ENCODE measurements around the gene IFNE.
A peak's percentile ranks its signal among the peaks of the same experiment; 100 is the strongest.

The IFNE gene

GRCh38 chr9:21482213-21482612, at the start of gene IFNE:
Gene IFNE, minus strand, starts transcription at chr9:21482313. Its CDS starts 619 bp downstream, at chr9:21481694.
- no peak for TF ChIP-seq CTCF (IDR thresholded peaks at IDR 0.05; ENCODE audit: control extremely low read depth, extremely low read depth, low read depth, missing control alignments)
- ChIA-PET POLR2A (no interaction called here), CTCF (no interaction called here)
- DNase-seq (ENCODE audit: extremely low spot score), result no peak

GRCh38 chr9:21528123-21528808, 46.2 kb upstream of the IFNE start:
- no peak for TF ChIP-seq CTCF (IDR thresholded peaks at IDR 0.05; ENCODE audit: control extremely low read depth, extremely low read depth, low read depth, missing control alignments)
- DNase-seq (ENCODE audit: extremely low spot score), result no peak
- CTCF ChIA-PET, result no interaction called here
- POLR2A ChIA-PET, result no interaction called here

- CTCF ChIA-PET, result interaction anchor here (0.9 to 1.3 kb wide), 2 partner anchors 15 to 27 kb away, joined by 3 read pairs; no protein-coding TSS in a partner anchor
- TF ChIP-seq CTCF (IDR thresholded peaks at IDR 0.05; ENCODE audit: control extremely low read depth, extremely low read depth, low read depth, missing control alignments), result peak; percentile 1
- peak; percentile 20 for DNase-seq (ENCODE audit: extremely low spot score)
- POLR2A ChIA-PET, result no interaction called here
Measured at GRCh38 chr9:21527579-21527978, 45.5 kb upstream of the IFNE start.

GRCh38 chr9:21525174-21525573, 43.1 kb upstream of the IFNE start:
- POLR2A ChIA-PET, result no interaction called here
- CTCF ChIA-PET, result no interaction called here
- TF ChIP-seq CTCF (IDR thresholded peaks at IDR 0.05; ENCODE audit: control extremely low read depth, extremely low read depth, low read depth, missing control alignments), result no peak
- DNase-seq (ENCODE audit: extremely low spot score), result no peak

GRCh38 chr9:21524099-21524830, 42.2 kb upstream of the IFNE start:
- no peak for DNase-seq (ENCODE audit: extremely low spot score)
- TF ChIP-seq CTCF (IDR thresholded peaks at IDR 0.05; ENCODE audit: control extremely low read depth, extremely low read depth, low read depth, missing control alignments), result no peak
- ChIA-PET POLR2A (interaction anchor here (0.6 kb wide), 1 partner anchor 35 kb away, joined by 3 read pairs; no protein-coding TSS in a partner anchor), CTCF (interaction anchor here (1.0 to 1.6 kb wide), 4 partner anchors 14 to 203 kb away, joined by 3 to 4 read pairs (median 3); no protein-coding TSS in a partner anchor)

GRCh38 chr9:21523021-21524014, 41.2 kb upstream of the IFNE start:
- CTCF ChIA-PET, result interaction anchor here (1.0 to 1.6 kb wide), 4 partner anchors 13 to 202 kb away, joined by 3 to 4 read pairs (median 3); no protein-coding TSS in a partner anchor
- POLR2A ChIA-PET, result interaction anchor here (0.6 kb wide), 1 partner anchor 36 kb away, joined by 3 read pairs; no protein-coding TSS in a partner anchor
- TF ChIP-seq CTCF (IDR thresholded peaks at IDR 0.05; ENCODE audit: control extremely low read depth, extremely low read depth, low read depth, missing control alignments), result no peak
- DNase-seq (ENCODE audit: extremely low spot score), result no peak
